Ectodermal cell (in vitro differentiated cells): Measurements from ENCODE around the gene ZNF768.
"Not testable (repeated sequence)": the region's sequence is repeated elsewhere in the genome, so short reads cannot be mapped to it uniquely, and the experiment has no call there.

Experiments used
- H3K27ac ChIP-seq: 2 replicates; pipeline ENCODE4 v1.7.0; 2013; ENCODE audit warnings: mild to moderate bottlenecking, low read depth, low read length; ENCODE audit not compliant: insufficient read depth, poor library complexity, severe bottlenecking
- H3K27me3 ChIP-seq: 2 replicates; pipeline ENCODE4 v1.7.0; 2013; ENCODE audit warnings: mild to moderate bottlenecking, low read length; ENCODE audit not compliant: insufficient read depth, control insufficient read depth, poor library complexity, severe bottlenecking
- H3K36me3 ChIP-seq: one replicate; pipeline ENCODE4 v1.7.0; 2013; ENCODE audit warnings: low read length; ENCODE audit not compliant: control insufficient read depth, insufficient read depth
- H3K4me1 ChIP-seq: one replicate; pipeline ENCODE4 v1.7.0; 2013; ENCODE audit warnings: low read length; ENCODE audit not compliant: control insufficient read depth, insufficient read depth
- H3K4me3 ChIP-seq: 2 replicates; pipeline ENCODE4 v1.7.0; 2013; ENCODE audit warnings: low read depth, low read length, control low read depth; ENCODE audit not compliant: insufficient read depth
- H3K9me3 ChIP-seq: 2 replicates; pipeline ENCODE4 v1.7.0; 2013; ENCODE audit warnings: mild to moderate bottlenecking, low read length, moderate library complexity; ENCODE audit not compliant: control insufficient read depth
- WGBS, 2 experiments: methylation state at CpG; one replicate each; pipeline ENCODE4 v1.1.7; 2013; ENCODE audit warnings: missing lambda C conversion rate in 2 of 2; 5-methylcytosine and 5-hydroxymethylcytosine counted together

The ZNF768 gene

GRCh38 chr16:30540916-30541464 is 14.6 kb upstream of the ZNF768 start:
- not testable (repeated sequence) for H3K36me3 ChIP-seq, H3K4me3 ChIP-seq, H3K9me3 ChIP-seq, H3K27me3 ChIP-seq, H3K27ac ChIP-seq
- 89 to 90% methylated on average over 9 of the region's 9 CpGs for WGBS, 2 experiments
- peaks cover 37% of the 10 kb centered on the region for H3K4me1 ChIP-seq

GRCh38 chr16:30539986-30540526 is 13.7 kb upstream of the ZNF768 start:
- H3K27ac ChIP-seq, H3K27me3 ChIP-seq, H3K4me3 ChIP-seq, H3K9me3 ChIP-seq, H3K36me3 ChIP-seq: not testable (repeated sequence)
- 85 to 88% methylated on average over 13 of the region's 13 CpGs for WGBS, 2 experiments
- H3K4me1 ChIP-seq = peaks cover 38% of the 10 kb centered on the region

- Histone ChIP-seq H3K9me3 (no peaks in the 10 kb centered on the region), H3K36me3 (no peaks in the 10 kb centered on the region), H3K27me3 (no peaks in the 10 kb centered on the region), H3K4me3 (no peak overlapping the region), H3K4me1 (peaks cover 30% of the 10 kb centered on the region), H3K27ac (no peak overlapping the region)
- WGBS, 2 experiments = 93 to 94% methylated on average over 8 of the region's 8 CpGs
Observed at GRCh38 chr16:30539000-30539964, 12.9 kb upstream of the ZNF768 start.

DNA sequence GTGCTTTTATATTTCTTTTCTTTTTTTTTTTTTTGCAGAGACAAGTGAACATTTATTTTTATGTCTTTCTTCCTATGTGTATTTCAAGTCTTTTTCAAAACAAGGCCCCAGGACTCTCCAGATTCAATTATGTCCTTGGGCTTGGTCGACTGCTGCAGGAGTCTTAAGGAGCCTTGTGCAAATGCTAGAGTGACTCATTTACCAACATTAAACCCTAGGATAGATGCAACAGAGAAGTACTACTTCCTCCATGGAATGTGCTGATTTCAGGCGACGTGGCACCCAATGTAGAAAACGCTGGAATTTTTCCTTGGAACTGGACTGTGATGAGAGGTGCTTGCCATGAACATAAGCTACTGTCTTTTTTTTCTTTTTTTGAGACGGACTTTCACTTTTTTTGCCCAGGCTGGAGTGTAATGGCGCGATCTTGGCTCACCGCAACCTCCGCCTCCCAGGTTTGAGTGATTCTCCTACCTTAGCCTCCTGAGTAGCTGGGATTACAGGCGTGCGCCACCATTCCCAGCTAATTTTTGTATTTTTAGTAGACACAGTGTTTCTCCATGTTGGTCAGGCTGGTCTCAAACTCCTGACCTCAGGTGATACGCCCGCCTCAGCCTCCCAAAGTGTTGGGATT is 10.1 kb upstream of the ZNF768 start:
- H3K4me1 ChIP-seq, H3K27ac ChIP-seq, H3K9me3 ChIP-seq, H3K36me3 ChIP-seq, H3K27me3 ChIP-seq: not testable (repeated sequence)
- peak overlapping the region; percentile 85 for H3K4me3 ChIP-seq
- 91 to 93% methylated on average over 13 of the region's 13 CpGs for WGBS, 2 experiments

DNA sequence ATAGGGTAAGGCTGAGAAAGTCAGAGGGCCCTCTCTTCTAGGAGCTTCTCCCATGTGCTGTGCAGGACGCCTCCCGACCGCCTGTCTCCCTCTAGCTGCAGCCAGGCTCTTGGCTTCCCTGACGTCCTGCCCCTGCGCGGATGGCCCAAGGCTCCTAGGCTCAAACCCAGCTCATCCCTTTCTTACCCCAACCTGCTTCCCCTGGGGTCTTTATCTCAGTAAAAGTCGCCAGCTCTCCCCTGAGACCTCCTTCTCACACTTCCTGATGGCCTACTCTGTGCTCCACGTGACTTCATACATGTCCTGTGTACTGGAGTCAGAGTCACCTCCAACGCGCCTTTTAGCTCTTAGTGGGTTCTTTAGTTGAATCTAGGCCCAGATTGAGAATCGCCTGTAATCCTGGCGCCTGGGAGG is 9.4 kb upstream of the ZNF768 start:
- H3K9me3 ChIP-seq = no peaks in the 10 kb centered on the region

GRCh38 chr16:30535106-30535776 is 8.9 kb upstream of the ZNF768 start:
- peaks cover 7% of the 10 kb centered on the region for H3K36me3 ChIP-seq
- WGBS, 2 experiments = 4 to 5% methylated on average over 18 of the region's 18 CpGs
- H3K27me3 ChIP-seq = no peaks in the 10 kb centered on the region
- H3K4me1 ChIP-seq = peaks cover 7% of the 10 kb centered on the region
- peak overlapping the region; percentile 85 for H3K4me3 ChIP-seq
- no peaks in the 10 kb centered on the region for H3K9me3 ChIP-seq
- H3K27ac ChIP-seq = peak overlapping the region; percentile 76

More for the DNA sequence above, 9.4 kb upstream of the ZNF768 start:
- peaks cover 7% of the 10 kb centered on the region for H3K4me1 ChIP-seq
- peak overlapping the region; percentile 85 for H3K4me3 ChIP-seq
- H3K27ac ChIP-seq = peak overlapping the region; percentile 0
- WGBS, 2 experiments = 31 to 33% methylated on average over 12 of the region's 12 CpGs
- H3K36me3 ChIP-seq = peaks cover 7% of the 10 kb centered on the region
- H3K27me3 ChIP-seq = no peaks in the 10 kb centered on the region

- H3K36me3 ChIP-seq = peaks cover 7% of the 10 kb centered on the region
- peak within 1 kb of the TSS; percentile 76 for H3K27ac ChIP-seq
- no peaks in the 10 kb centered on the region for H3K9me3 ChIP-seq
- H3K4me3 ChIP-seq = peak within 1 kb of the TSS; percentile 85
- H3K4me1 ChIP-seq = peaks cover 7% of the 10 kb centered on the region
- WGBS, 2 experiments = 0% methylated on average over 70 of the region's 70 CpGs
- H3K27me3 ChIP-seq = no peaks in the 10 kb centered on the region
Observed at GRCh38 chr16:30534368-30535105, 8.2 kb upstream of the ZNF768 start, which contains the start of gene ZNF747. Gene ZNF747 (minus strand): TSS chr16:30534858. CDS start chr16:30534679, 179 bp downstream.

- Histone ChIP-seq H3K27ac (peak overlapping the region; percentile 50), H3K36me3 (peaks cover 7% of the 10 kb centered on the region), H3K9me3 (no peaks in the 10 kb centered on the region), H3K27me3 (no peaks in the 10 kb centered on the region), H3K4me3 (peak overlapping the region; percentile 85), H3K4me1 (peaks cover 7% of the 10 kb centered on the region)
- 28 to 30% methylated on average over 29 of the region's 29 CpGs for WGBS, 2 experiments
Observed at GRCh38 chr16:30533748-30534367, 7.5 kb upstream of the ZNF768 start.

DNA sequence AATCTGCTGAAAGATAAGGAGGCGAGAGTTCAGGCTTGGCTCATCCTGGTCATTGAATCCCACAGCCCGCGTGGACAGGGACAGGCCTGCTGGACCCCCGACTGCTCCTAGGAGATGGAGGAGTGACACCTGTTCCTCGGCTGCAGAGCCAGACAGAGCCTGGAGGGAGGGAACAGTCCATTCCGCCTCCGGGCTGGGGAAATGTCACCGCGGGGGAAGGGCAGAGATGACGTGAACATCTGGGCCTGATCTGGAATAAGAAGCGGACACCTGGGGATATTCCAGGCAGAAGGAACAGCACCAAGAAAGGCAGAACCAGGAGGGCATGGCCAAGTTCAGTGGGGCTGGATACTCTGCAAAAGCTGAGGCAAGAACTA is 6.8 kb upstream of the ZNF768 start:
- Histone ChIP-seq H3K4me1 (peaks cover 7% of the 10 kb centered on the region), H3K4me3 (no peak overlapping the region), H3K9me3 (no peaks in the 10 kb centered on the region), H3K27ac (no peak overlapping the region), H3K36me3 (peaks cover 7% of the 10 kb centered on the region), H3K27me3 (no peaks in the 10 kb centered on the region)
- WGBS, 2 experiments = 88 to 90% methylated on average over 11 of the region's 11 CpGs
